ENCODE results near the gene TTC33.

TTC33 gene

DNA sequence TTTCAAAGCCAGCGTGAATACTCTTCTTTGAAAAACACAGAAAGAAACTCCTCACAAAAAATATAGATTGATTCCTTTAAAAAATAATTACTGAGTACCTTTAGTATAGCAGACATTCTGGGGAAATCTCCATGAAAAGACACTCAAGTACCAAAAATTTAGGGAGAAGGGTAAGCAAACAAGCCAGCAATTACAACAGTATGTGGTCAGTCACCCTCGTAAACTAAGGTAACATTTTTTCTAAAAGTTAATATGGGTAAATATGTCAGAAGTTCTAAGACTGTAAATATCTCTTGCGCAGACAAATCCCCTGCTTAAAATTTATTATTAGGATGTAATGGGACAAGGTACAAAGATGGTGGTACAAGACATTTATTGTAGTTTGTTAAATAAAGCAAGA is 178.0 kb downstream of the TTC33 start:
- Histone ChIP-seq H2AFZ (ENCODE audit: low read length) (no peak overlapping the region), H3K4me2 (ENCODE audit: low read depth, low read length, poor library complexity, severe bottlenecking) (no peak overlapping the region), H3K9me2 (replicated peaks; ENCODE audit: low read depth, low read length) (no peaks in the 10 kb centered on the region), H3K9ac (ENCODE audit: low read depth, low read length, poor library complexity, severe bottlenecking) (no peak overlapping the region), H3F3A (ENCODE audit: low read depth) (no peaks in the 10 kb centered on the region), H3K36me3 (ENCODE audit: insufficient read depth, low read length) (no peaks in the 10 kb centered on the region), H3K79me2 (ENCODE audit: insufficient read depth, low read length) (no peaks in the 10 kb centered on the region), H3K4me1 (ENCODE audit: insufficient read depth, low read length, poor library complexity, severe bottlenecking) (peaks cover 39% of the 10 kb centered on the region), H4K20me1 (ENCODE audit: insufficient read depth, low read length, poor library complexity, severe bottlenecking) (no peaks in the 10 kb centered on the region), H3K27me3 (ENCODE audit: insufficient read depth, low read length, poor library complexity, severe bottlenecking) (no peaks in the 10 kb centered on the region), H3K9me3 (ENCODE audit: insufficient read depth, low read depth, low read length) (no peaks in the 10 kb centered on the region), H3K4me3 (ENCODE audit: low read length, poor library complexity, severe bottlenecking) (no peak overlapping the region)
- TF ChIP-seq EZH2phosphoT487 (IDR thresholded peaks at IDR 0.05; ENCODE audit: borderline replicate concordance): no peak
- TF ChIP-seq, protein P1, sequence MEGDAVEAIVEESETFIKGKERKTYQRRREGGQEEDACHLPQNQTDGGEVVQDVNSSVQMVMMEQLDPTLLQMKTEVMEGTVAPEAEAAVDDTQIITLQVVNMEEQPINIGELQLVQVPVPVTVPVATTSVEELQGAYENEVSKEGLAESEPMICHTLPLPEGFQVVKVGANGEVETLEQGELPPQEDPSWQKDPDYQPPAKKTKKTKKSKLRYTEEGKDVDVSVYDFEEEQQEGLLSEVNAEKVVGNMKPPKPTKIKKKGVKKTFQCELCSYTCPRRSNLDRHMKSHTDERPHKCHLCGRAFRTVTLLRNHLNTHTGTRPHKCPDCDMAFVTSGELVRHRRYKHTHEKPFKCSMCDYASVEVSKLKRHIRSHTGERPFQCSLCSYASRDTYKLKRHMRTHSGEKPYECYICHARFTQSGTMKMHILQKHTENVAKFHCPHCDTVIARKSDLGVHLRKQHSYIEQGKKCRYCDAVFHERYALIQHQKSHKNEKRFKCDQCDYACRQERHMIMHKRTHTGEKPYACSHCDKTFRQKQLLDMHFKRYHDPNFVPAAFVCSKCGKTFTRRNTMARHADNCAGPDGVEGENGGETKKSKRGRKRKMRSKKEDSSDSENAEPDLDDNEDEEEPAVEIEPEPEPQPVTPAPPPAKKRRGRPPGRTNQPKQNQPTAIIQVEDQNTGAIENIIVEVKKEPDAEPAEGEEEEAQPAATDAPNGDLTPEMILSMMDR (conservative IDR thresholded peaks at IDR 0.05; ENCODE audit: low read length): no peak

DNA sequence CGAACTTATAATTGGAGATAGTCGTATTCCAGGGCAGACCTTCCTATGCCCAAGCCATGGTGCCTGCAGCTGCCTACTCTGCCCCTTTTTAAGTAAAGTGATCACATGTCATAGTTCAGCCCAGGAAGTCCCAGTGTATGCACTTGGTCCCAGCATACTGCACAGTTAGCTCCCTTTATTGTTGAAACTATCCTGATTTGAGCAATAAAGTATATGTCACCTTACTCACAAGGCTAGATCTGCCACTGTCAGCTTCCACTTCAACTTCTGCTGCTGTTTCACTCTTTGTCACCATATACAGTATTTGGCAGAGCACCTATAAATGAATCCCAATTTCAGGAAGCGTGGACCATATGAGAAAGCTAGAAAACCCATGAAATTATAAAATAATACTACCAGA is 179.8 kb downstream of the TTC33 start:
- H3K27me3 ChIP-seq (ENCODE audit: insufficient read depth, low read length, poor library complexity, severe bottlenecking): no peaks in the 10 kb centered on the region
- no peaks in the 10 kb centered on the region for H4K20me1 ChIP-seq (ENCODE audit: insufficient read depth, low read length, poor library complexity, severe bottlenecking)
- H3K9me3 ChIP-seq (ENCODE audit: insufficient read depth, low read depth, low read length): no peaks in the 10 kb centered on the region
- peak overlapping the region; percentile 7 for H3K4me2 ChIP-seq (ENCODE audit: low read depth, low read length, poor library complexity, severe bottlenecking)
- H3K9me2 ChIP-seq (replicated peaks; ENCODE audit: low read depth, low read length): no peaks in the 10 kb centered on the region
- H3K79me2 ChIP-seq (ENCODE audit: insufficient read depth, low read length): no peaks in the 10 kb centered on the region
- TF ChIP-seq EZH2phosphoT487 (IDR thresholded peaks at IDR 0.05; ENCODE audit: borderline replicate concordance): no peak
- TF ChIP-seq, protein P1 (conservative IDR thresholded peaks at IDR 0.05; ENCODE audit: low read length): no peak
- H3K4me3 ChIP-seq (ENCODE audit: low read length, poor library complexity, severe bottlenecking): no peak overlapping the region
- H3K36me3 ChIP-seq (ENCODE audit: insufficient read depth, low read length): no peaks in the 10 kb centered on the region
- H3K4me1 ChIP-seq (ENCODE audit: insufficient read depth, low read length, poor library complexity, severe bottlenecking): peaks cover 39% of the 10 kb centered on the region
- no peak overlapping the region for H3K9ac ChIP-seq (ENCODE audit: low read depth, low read length, poor library complexity, severe bottlenecking)
- no peaks in the 10 kb centered on the region for H3F3A ChIP-seq (ENCODE audit: low read depth)
- peak overlapping the region; percentile 75 for H2AFZ ChIP-seq (ENCODE audit: low read length)

DNA sequence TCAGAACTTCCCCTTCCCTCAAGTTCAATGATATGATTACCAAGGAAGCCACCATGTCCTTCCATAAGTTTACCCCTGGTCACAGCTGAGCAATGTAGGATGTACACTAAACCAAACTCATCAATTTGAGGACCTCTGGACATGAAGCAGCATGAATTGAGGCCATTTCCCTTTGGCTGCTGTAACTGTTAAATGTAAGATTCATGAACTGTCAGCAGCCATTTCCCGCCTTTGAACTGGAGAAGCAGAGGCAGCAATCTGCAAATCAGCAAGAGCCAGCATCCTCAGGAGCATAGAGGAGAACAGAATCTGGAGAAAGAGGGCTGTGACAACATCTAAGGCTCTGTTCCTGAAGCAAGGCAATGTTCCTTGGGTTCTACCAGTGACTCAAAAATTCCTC is 180.3 kb downstream of the TTC33 start:
- Histone ChIP-seq H3K9me3 (ENCODE audit: insufficient read depth, low read depth, low read length) (no peaks in the 10 kb centered on the region), H2AFZ (ENCODE audit: low read length) (peak overlapping the region; percentile 75), H3K9me2 (replicated peaks; ENCODE audit: low read depth, low read length) (no peaks in the 10 kb centered on the region), H3K4me2 (ENCODE audit: low read depth, low read length, poor library complexity, severe bottlenecking) (peak overlapping the region; percentile 7), H4K20me1 (ENCODE audit: insufficient read depth, low read length, poor library complexity, severe bottlenecking) (no peaks in the 10 kb centered on the region), H3K9ac (ENCODE audit: low read depth, low read length, poor library complexity, severe bottlenecking) (no peak overlapping the region), H3K79me2 (ENCODE audit: insufficient read depth, low read length) (no peaks in the 10 kb centered on the region), H3K36me3 (ENCODE audit: insufficient read depth, low read length) (no peaks in the 10 kb centered on the region), H3K4me1 (ENCODE audit: insufficient read depth, low read length, poor library complexity, severe bottlenecking) (peaks cover 35% of the 10 kb centered on the region), H3K27me3 (ENCODE audit: insufficient read depth, low read length, poor library complexity, severe bottlenecking) (no peaks in the 10 kb centered on the region), H3F3A (ENCODE audit: low read depth) (no peaks in the 10 kb centered on the region), H3K4me3 (ENCODE audit: low read length, poor library complexity, severe bottlenecking) (no peak overlapping the region)
- TF ChIP-seq, protein P1 (conservative IDR thresholded peaks at IDR 0.05; ENCODE audit: low read length): no peak
- TF ChIP-seq EZH2phosphoT487 (IDR thresholded peaks at IDR 0.05; ENCODE audit: borderline replicate concordance): no peak
